Measurements from ENCODE around the gene PRDM8. TPM values are rescaled to one million over a fixed set of nuclear protein-coding genes. Genes with fewer than 3 reads are reported as not detected.

The PRDM8 gene
- total and polyA plus RNA-seq, 2 of the 8 experiments (the other 6 are each of a cell fraction or from before 2014, with no cell fraction given) = not detected

- FAIRE-seq = no peak
Measured at GRCh38 chr4:80228460-80228859, 31.2 kb downstream of the PRDM8 start.

More at GRCh38 chr4:80228460-80228859, 31.2 kb downstream of the PRDM8 start:
- Histone ChIP-seq H3K23me2 (ENCODE audit: low read depth, low read length) (no peaks in the 10 kb centered on the region), H3K4me2 (ENCODE audit: insufficient read depth in 1 of 2, low read depth in 2 of 2, low read length in 2 of 2) (no peak overlapping the region), H2BK12ac (ENCODE audit: low read depth, low read length) (no peak overlapping the region), H2BK5ac (ENCODE audit: low read depth, low read length) (no peak overlapping the region), H4K8ac (ENCODE audit: extremely low read depth, insufficient read depth, low read length) (no peak overlapping the region), H3K23ac (ENCODE audit: insufficient read length) (no peak overlapping the region), H2AK5ac (ENCODE audit: low read depth, low read length) (no peak overlapping the region), H3K79me2 (ENCODE audit: control insufficient read depth in 1 of 2, insufficient read depth in 2 of 2, low read length in 2 of 2) (no peaks in the 10 kb centered on the region), H4K20me1 (replicated peaks in 1 of 2; ENCODE audit: control insufficient read depth in 1 of 2, insufficient read depth in 2 of 2, low read length in 2 of 2) (no peaks in the 10 kb centered on the region), H2AFZ (ENCODE audit: low read length) (no peak overlapping the region), H3K27ac (ENCODE audit: low read depth, low read length) (no peak overlapping the region), H3K4ac (replicated peaks; ENCODE audit: insufficient read length, low read depth, low read length) (no peak overlapping the region), H3K18ac (ENCODE audit: extremely low read depth, low read length) (no peak overlapping the region), H3K27me3 (replicated peaks in 1 of 4; ENCODE audit: control insufficient read depth in 3 of 4, extremely low read depth in 1 of 4, insufficient read depth in 3 of 4, low read length in 3 of 4) (no peaks in the 10 kb centered on the region), H3K9me3 (ENCODE audit: insufficient read depth in 2 of 2, low read depth in 1 of 2, low read length in 1 of 2) (no peaks in the 10 kb centered on the region), H3K14ac (ENCODE audit: insufficient read length) (no peak overlapping the region), H2BK120ac (replicated peaks; ENCODE audit: low read depth, low read length) (no peak overlapping the region), H3K79me1 (ENCODE audit: low read depth, low read length) (no peaks in the 10 kb centered on the region), H3K56ac (replicated peaks; ENCODE audit: insufficient read length, low read depth, low read length) (no peak overlapping the region), H3K4me3 (ENCODE audit: extremely low read depth in 1 of 4, insufficient read depth in 2 of 4, low read depth in 3 of 4, low read length in 4 of 4) (no peak overlapping the region), H3K36me3 (ENCODE audit: control insufficient read depth in 2 of 4, insufficient read depth in 4 of 4, low read length in 3 of 4) (no peaks in the 10 kb centered on the region), H3K4me1 (replicated peaks in 1 of 4; ENCODE audit: control insufficient read depth in 3 of 4, insufficient read depth in 4 of 4, low read length in 3 of 4) (no peaks in the 10 kb centered on the region), H4K91ac (replicated peaks; ENCODE audit: insufficient read length, low read length) (no peak overlapping the region), H3K9ac (replicated peaks in 1 of 4; ENCODE audit: extremely low read depth in 1 of 4, low read depth in 3 of 4, low read length in 3 of 4) (no peak overlapping the region), H2BK15ac (ENCODE audit: low read length) (no peak overlapping the region), H2BK20ac (ENCODE audit: low read length) (no peak overlapping the region), H4K5ac (ENCODE audit: insufficient read length, low read depth, low read length) (no peak overlapping the region)
- no peak for DNase-seq (ENCODE audit: low read depth in 1 of 2, low spot score in 2 of 2)
- ChIA-PET POLR2A (ENCODE audit: partially characterized antibody) (no interaction called here), CTCF (ENCODE audit: partially characterized antibody) (no interaction called here)
- TF ChIP-seq CEBPB (IDR thresholded peaks at IDR 0.05; ENCODE audit: low read depth, low read length) (no peak), TCF12 (IDR thresholded peaks at IDR 0.05; ENCODE audit: low read depth, low read length) (no peak), CHD2 (IDR thresholded peaks at IDR 0.05; ENCODE audit: low read length) (no peak), TEAD4 (IDR thresholded peaks at IDR 0.05; ENCODE audit: low read depth, low read length) (no peak), MAX (IDR thresholded peaks at IDR 0.05) (no peak), SP4 (IDR thresholded peaks at IDR 0.05; ENCODE audit: low read length) (no peak)
- TF ChIP-seq, protein P1, sequence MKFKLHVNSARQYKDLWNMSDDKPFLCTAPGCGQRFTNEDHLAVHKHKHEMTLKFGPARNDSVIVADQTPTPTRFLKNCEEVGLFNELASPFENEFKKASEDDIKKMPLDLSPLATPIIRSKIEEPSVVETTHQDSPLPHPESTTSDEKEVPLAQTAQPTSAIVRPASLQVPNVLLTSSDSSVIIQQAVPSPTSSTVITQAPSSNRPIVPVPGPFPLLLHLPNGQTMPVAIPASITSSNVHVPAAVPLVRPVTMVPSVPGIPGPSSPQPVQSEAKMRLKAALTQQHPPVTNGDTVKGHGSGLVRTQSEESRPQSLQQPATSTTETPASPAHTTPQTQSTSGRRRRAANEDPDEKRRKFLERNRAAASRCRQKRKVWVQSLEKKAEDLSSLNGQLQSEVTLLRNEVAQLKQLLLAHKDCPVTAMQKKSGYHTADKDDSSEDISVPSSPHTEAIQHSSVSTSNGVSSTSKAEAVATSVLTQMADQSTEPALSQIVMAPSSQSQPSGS (IDR thresholded peaks at IDR 0.05; ENCODE audit: low read length) = no peak

Data from H1 (cell line).